NOMO-1 treated with dmso at 0.1 percent for 144 hours (cell line): ENCODE results near the gene TBX10.
"Not testable (repeated sequence)": the region's sequence is repeated elsewhere in the genome, so short reads cannot be mapped to it uniquely, and the experiment has no call there.

Source experiments
- DNase-seq: peaks from one replicate; lab custom pipeline; 2025; ENCODE audit not compliant: unreplicated experiment; lab: John Stamatoyannopoulos, UW

TBX10 gene

DNA sequence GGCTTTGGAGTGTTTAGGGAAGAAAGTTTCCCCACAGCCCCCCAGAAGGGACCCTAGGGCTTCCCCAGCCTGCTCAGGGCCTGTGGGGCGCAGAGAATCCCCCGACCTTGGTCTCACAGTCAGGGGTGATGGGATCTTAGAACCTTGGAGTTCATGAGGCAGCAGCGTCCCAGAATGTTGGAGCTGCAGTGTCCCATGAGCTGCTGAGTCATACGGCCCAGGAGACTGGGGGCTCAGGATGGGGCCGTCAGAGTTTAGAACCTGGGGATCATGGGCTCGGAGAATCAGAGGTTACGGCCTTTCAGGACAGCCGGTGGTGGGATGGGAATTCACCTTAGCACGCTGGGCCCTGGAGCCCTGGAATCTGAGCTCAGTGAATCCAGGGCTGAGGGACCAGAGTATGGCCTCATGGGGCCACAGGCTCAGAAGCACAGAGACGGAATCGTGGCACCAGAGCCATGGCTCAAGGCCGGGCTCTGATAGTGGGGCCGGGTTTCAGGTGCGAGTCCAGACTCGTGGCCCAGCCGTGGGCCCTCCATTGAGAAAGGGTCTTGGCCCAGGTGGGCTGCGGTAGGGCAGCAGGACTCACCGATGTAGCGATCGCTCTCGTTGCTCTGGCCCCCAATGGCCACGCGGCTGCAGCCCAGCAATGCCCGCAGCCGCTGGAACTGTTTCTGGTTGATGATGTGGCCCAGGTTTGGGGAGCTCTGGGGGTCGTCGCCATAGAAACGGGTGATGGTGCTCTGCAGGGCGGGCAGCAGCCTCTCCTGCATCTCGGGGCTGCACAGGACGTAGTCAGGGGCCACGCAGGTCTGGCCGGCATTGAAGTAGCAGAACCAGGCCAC, 25.4 kb upstream of the TBX10 start:
- no peak for DNase-seq

DNA sequence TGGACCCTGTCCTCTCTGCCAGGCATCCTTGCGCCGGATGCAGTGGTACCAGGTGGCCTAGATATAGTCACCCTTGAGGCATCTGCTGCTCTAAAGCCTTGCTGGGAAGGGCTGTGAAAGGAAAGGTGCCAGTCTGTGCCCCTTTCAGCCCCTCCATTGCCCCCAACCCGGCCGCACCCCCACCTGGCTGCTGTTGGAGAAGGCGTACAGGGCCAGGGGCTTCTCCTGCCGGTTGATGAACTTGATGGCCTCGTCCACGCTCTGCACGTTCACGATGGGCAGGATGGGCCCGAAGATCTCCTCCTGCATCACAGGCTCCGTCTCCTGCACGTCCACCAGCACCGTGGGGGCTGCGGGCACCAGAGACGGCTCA, 24.6 kb upstream of the TBX10 start:
- no peak for DNase-seq

DNA sequence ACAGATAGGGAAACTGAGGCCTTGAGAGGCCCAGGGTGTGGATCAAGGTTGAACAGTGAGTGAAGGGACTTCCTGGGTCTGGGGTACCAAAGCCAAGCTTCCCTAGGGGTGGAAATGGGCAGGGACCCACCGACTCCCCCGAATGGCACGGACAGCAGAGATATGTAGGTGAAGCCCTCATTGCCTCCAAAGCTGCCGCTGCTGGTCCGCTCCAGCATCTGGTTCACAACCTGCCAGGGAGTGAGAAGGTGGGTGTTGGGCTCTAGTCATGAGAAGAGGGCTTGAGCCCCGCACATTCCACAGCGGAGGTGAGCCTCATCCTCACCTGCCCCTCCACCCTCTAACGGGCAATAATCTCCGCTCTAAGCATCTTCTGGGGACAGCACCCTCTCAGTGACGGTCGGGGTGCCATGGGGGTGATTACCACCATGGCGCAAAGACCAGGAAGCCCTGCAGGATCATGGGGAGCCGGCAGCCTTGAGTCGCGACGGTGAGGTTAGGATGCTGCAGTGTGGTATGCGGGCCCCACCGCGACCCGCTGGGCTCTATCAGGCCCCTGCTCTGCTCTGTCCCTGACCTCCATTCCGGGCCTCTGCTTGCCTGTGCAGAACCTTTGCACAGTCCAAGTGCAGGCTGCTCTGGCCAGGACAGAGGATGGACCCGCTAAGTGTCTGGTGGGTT, 24.1 kb upstream of the TBX10 start:
- no peak for DNase-seq

DNA sequence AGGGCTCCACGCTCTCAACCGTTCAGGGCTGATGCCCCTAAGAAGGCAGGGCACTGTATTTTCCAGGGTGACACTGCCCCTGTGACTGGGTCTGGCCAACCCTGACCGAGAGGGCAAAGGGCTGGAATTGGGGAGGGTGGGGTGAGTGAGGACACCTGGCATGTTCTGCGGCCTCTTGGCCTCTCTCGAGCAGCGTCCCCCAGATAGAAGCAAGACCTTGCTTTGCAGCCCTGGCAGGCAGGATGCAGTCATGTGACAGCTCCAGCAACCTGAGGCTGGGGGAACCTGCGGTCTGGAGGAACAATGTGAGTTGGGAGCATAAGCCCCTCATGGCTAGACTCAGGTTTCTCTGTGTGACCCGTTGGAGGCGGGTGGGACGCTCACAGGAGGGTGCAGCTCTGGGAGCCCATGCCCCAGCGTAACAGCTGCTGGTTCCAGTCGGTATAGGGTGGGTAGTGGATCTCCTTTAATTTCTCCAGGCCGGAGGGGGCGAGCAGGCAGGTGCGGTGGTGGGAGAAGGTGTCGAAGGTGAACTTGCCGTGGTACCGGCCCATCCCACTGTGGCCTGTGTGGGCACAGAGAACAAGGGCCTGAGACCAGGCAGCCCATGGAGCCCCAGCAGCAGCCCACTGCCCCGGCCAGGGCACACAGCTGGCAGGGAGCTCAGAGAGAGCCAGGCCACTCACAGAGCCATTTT, 23.4 kb upstream of the TBX10 start:
- DNase-seq = no peak

DNA sequence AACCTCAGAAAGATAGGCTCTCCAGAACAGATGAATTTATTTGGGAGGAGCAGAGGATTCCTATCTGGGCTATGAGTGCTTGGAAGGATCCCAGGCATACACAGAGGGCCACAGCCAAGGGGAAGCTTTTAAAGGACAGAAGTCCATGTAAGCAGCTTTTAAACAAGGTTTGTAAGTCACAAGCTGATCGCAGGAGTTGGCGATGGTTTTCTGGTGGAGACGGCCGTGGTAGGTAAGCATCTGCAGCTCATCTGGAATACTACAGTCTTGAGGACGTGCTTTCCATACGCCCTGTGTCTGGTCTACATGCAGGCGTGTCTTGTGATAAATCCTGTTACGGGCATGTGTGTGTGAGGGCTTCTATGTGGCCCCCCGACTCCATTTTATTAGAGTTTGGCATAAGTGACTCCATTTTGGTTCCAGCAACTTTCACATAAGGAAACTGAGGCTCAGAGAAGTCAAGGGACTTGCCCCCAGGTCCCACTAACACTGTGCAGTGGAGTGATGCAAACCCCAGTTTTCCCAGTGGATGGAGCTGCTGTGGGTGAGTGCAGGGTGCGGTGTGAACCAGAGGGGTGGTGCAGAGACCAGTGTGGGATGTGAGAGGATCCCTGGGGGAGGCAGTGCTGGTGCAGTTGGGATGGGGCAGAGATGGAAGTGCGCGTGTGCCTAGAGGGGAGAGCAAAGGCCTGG, 22.7 kb upstream of the TBX10 start:
- DNase-seq = no peak

DNA sequence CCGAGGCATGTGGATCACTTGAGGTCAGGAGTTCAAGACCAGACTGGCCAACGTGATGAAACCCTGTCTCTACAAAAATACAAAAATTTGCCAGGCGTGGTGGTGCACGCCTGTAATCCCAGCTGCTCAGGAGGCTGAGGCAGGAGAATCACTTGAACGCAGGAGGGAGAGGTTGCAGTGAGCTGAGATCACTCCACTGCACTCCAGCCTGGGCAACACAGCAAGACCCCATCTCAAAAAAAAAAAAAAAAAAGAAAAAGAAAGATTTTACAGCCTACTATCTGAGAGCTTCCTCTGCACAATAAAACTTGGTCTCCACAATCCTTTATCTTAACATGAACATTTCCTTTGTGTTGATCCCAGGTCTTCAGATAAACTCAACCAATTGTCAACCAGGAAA, 21.2 kb upstream of the TBX10 start:
- DNase-seq = not testable (repeated sequence)

DNA sequence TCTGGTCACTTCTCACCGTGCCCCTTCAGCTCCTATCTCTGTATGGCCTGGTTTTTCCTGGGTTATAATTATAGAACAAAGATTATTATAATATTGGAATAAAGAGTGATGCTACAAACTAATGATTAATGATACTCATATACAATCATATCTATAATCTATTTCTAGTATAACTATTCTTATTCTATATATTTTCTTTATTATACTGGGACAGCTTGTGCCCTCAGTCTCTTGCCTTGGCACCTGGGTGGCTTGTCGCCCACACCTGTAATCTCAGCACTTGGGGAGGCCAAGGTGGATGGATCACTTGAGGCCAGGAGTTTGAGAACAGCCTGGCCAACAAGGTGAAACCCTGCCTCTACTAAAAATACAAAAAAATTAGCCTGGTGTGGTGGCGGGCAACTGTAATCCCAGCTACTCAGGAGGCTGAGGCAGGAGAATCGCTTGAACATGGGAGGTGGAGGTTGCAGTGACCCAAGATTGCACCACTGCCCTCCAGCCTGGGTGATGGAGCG, 20.1 kb upstream of the TBX10 start:
- DNase-seq = not testable (repeated sequence)

DNA sequence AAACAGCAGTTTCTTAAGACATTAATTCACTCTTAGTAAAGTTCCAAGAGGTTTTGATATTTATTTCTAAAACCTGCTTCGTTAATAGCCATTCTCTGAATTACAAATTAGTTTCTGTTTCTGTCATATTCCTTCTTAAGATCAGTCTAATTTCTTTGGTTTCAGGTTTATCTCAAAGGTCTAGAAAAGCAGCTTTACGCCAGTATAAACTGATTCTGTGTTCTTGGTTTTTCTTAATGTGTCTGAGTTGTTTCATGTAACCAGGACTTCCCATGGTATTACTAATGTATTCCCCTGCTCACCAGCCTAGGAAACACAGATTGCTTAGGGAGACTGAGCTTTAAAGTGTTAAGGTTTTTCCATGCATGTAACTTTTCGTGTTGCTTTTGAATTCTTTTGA, 17.7 kb upstream of the TBX10 start:
- DNase-seq = no peak

DNA sequence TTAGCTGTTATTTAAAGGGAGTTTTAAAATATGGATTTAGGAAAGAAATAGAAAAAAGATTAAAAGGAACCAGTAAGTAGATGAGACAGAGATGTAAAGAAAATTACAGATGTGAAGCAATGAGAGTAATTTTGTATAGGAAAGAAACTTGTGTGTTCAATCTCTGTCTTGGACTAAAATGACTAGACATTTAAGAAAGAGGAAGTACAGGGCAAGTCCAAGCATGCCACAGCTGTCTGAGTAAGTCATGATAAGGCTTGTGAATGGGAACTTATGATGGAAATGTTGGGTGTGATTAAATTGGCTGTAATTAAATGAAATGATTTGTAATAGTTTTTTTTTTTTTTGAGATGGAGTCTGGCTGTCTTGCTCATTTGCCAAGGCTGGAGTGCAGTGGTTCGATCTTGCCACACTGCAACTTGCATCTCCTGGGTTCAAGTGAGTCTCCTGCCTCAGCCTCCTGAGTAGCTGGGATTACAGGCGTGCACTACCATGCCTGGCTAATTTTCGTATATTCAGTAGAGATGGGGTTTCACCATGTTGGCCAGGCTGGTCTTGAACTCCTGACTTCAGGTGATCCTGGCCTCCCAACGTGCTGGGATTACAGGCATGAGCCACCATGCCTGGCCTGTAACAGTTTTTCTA, 16.8 kb upstream of the TBX10 start:
- peak; percentile 76 for DNase-seq

DNA sequence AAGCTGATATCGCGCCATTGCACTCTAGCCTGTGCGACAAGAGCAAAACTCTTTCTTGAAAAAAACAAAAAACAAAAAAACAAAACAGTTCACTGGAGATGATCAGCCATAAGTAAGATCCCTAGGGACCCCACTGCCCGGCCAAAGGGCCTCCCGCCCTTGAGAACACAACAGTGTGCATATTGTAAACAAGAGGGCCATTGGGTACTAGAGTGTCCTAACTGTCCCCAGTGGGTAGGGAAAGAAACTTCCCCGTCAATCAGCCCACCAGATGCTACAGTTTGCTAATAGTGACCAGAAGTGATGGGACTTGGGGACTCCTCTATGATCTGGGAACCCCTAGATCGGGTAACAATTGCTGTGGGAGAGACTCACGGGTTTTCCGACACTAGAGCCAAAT, 14.7 kb upstream of the TBX10 start:
- DNase-seq = no peak

DNA sequence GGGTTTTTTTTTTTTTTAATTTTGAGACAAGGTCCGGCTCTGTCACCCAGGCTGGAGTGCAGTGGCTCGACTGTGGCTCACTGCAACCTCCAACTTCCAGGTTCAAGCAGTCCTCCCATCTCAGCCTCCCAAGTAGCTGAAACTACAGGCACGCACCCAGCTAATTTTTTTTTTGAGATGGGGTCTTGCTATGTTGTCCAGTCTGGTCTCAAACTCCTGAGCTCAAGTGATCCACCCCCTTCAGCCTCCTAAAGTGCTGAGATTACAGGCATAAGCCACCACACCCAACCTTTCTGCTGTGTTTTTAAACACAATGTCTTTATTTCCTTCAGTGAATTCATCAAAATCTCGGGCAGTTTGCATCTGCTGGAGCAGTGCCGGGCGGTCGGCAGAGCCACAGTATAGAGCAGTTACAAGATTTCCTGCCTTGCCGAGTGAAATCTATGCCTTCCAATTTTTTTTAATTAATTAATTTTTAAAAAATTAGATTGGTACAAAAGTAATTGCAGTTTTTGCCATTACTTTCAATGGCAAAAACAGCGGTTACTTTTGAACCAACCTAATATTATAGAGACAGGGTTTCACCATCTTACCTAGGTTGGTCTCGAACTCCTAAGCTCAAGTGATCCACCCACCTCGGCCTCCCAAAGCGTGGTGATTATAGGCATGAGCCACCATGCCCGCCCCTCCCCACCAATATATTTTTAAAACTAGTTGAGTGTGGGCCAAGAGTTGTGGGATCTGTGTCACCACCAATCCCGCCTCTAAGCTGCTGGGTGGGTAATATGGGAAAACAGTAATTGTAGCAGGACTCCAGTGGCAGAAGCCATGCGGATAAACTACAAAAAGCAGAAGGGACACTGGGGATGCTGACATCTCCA, 13.6 kb upstream of the TBX10 start:
- no peak for DNase-seq

DNA sequence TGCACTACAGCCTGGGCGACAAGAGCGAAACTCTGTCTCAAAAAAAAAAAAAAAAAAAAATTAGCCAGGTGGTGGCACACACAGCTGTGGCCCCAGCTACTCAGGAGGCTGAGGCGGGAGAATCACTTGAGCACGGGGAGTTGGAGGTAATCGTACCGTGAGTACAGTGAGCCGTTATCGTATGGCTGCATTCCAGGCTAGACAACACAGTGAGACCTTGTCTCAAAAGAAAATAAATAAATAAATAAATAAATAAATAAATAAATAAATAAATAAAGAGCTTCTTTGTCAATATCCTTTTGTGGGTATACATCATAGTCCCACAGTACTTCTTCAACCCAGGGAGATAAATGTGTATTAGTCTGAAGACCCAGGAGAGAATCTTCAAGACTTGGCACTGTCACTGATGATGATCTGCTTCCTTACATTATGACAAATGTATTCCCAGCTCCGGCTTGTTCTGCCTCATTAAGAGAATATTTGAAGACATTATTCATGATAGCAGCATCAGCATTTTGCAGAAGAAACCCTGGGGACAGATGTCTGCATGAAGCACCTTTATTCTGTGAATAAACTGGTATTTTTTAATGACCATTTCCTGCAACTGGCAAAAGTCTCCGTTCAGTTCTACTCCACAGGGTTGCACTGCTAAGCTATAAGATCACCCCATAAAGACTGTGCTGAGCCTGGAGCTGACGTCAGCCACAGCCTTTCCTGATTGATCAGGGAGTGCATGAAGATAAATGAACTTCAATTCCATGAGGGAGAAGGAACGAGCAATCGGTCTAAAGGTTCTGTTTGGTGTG, 12.6 kb upstream of the TBX10 start:
- DNase-seq = no peak

DNA sequence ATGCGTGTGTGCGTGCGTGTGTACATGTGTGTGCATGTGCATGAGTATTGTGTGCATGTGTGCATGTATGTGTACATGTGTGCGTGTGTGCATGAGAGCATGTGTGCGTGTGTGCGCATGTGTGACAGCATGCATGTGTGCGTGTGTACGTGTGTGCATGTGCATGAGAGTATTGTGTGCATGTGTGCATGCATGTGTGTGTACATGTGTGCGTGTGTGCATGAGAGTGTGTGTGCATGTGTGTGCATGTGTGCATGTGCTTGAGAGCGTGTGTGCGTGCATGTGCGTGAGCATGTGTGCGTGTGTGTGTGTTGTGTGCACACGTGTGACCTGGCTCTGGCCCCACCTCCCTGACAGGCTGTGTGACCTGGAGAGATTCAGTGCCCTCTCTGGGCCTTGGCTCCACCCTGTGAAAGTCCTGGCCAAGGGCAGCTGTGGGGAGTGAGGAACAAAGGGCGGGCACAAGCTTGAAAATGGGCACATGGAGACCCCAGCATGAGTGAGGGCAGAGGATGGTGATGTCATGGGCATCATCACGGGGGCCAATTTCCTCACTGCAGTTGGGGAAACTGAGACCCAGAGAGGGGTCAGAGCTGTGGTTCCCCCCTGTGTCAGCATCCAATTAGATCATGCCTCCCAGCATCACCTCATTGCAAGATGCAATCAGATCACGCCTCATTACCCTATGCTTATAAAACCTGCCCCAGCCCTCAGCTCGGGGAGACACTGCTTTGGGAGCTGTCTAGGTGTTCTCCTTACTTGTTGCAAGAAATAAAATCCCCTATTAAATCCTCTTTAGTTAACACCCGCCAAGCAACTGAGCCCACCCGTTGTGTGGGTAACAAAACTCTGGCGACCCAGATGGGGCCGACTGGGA, 10.3 kb upstream of the TBX10 start:
- DNase-seq = no peak

DNA sequence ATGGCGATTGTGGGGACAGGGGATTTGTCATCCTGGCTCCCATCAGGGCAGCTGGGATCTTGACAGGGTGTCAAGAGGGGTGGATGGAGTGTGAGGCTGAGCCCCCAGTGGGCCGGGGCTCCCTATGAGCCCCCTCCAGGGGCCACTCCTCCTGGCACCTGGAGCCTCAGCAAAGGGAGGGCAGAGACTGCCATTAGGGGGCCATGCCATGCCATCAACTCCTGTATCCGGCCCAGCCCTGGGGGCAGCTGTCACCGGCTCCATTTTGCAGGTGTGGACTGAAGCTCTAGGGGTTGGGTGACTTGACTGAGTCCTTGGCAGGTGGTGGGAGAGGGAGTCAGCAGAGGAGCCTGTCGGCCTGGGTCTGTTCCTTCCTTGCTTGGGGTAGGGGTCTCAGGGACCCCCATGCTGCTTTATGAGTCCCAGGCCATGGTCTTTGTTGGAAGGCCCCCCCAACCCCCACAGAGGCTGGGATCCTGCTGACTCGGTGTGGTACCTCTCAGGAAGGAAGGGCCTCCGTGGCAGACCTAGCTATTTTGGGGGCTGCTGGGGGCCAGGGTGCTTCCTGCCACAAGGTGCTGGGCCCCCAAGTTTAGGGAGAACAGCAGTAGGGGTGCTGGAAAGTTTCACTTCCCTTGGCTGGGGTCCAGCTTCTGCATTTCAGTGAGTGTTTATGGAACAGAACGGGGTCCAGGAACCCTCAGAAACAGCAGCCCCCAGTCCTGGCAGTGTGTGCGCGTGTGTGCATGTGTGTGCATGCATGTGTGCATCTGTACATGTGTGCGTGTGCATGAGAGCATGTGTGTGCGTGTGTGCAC, 9.4 kb upstream of the TBX10 start:
- peak; percentile 21 for DNase-seq

DNA sequence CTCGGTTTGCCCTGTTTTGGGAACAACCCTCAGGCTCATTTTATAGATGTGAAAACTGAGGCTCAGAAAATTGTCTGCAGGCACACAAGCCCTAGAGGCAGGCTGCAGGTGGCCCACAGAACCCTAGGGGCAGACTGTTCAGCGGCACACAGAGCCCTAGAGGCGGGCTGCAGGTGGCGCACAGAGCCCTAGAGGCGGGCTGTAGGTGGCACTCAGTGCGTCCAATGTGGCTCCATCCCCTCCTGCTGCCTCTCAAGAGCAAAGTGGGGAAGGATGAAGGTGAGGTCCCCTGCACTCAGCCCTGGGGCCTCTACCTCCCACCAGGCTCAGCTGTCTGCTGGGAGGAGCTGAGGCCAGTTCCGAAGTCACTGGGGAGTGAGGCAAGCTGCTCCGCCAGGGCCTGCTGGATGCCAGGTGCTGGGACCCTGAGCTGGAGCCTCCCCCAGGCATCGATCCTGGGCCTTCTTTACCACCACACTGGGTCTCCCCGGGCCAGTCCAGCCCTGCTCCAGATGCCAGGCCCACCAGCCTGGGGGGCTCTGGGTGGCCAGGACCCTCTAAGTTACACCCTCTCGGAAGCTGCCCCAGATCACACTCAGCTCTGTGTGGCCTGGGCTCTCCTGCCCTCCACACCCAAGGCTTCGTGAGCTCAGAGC, 8.7 kb upstream of the TBX10 start:
- DNase-seq = peak; percentile 61

DNA sequence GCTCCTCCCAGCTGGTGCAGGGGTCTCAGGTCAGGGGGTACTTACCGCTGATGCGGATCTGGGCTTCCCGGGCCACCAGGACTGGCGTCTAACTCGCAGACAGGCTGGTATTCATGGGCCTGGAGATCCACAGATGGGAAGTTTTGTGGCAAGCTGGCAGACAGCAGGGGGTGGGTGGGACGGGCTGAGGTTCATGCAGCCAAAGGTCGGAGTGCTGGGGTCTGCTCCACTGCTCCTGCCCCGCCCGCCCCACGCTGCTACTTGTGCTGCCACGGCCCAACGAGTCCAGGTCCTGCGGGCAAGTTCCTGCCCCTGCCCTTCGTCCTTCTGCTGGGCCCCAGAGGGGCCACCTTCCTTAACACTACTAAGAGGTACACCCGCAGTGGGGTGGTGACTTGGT, 7.9 kb upstream of the TBX10 start:
- no peak for DNase-seq
